Activated naive CD4-positive, alpha-beta T cell (primary cell): ENCODE measurements around the gene PPT1.
A peak's percentile ranks its signal among the peaks of the same experiment; 100 is the strongest.
"Not testable (repeated sequence)": the region's sequence is repeated elsewhere in the genome, so short reads cannot be mapped to it uniquely, and the experiment has no call there.

Source experiments
- DNase-seq, 4 experiments: peaks; one replicate each; lab custom pipeline; 2025; lab: John Stamatoyannopoulos, UW

The PPT1 gene

GRCh38 chr1:40057310-40058030 is 39.6 kb downstream of the PPT1 start:
- DNase-seq: no peak

GRCh38 chr1:40056519-40057309 is 40.3 kb downstream of the PPT1 start:
- DNase-seq: no peak

GRCh38 chr1:40053138-40053887 is 43.7 kb downstream of the PPT1 start:
- DNase-seq: no peak

GRCh38 chr1:40050863-40051262 is 46.2 kb downstream of the PPT1 start:
- no peak for DNase-seq

GRCh38 chr1:40049725-40050124 is 47.3 kb downstream of the PPT1 start:
- DNase-seq: no peak

- no peak for DNase-seq
Observed at GRCh38 chr1:40047769-40048168, 49.3 kb downstream of the PPT1 start.

GRCh38 chr1:40047276-40047675 is 49.8 kb downstream of the PPT1 start:
- no peak for DNase-seq

- no peak for DNase-seq
Observed at GRCh38 chr1:40045766-40046165, 51.3 kb downstream of the PPT1 start.

GRCh38 chr1:40045182-40045581 is 51.9 kb downstream of the PPT1 start:
- no peak for DNase-seq

- no peak for DNase-seq
Observed at GRCh38 chr1:40044110-40044509, 52.9 kb downstream of the PPT1 start.

GRCh38 chr1:40042341-40042740 is 54.7 kb downstream of the PPT1 start:
- DNase-seq: no peak

- DNase-seq: no peak
Observed at GRCh38 chr1:40041466-40041838, 55.6 kb downstream of the PPT1 start.

- DNase-seq: peak; percentile 97 to 100 (median 98)
Observed at GRCh38 chr1:40040511-40041465, 56.3 kb downstream of the PPT1 start, which contains the start of gene CAP1. Gene CAP1 (plus strand): TSS chr1:40040729. CDS start chr1:40059347, 18,618 bp downstream.

- peak; percentile 16 to 59 (median 43) for DNase-seq
Observed at GRCh38 chr1:40039757-40040510, 57.1 kb downstream of the PPT1 start.

GRCh38 chr1:40039245-40039756 is 57.8 kb downstream of the PPT1 start:
- no peak for DNase-seq

- no peak for DNase-seq
Observed at GRCh38 chr1:40038697-40039096, 58.4 kb downstream of the PPT1 start.

GRCh38 chr1:40037254-40037653 is 59.8 kb downstream of the PPT1 start:
- not testable (repeated sequence) for DNase-seq

GRCh38 chr1:40036574-40036973 is 60.5 kb downstream of the PPT1 start:
- DNase-seq: no peak

GRCh38 chr1:40034869-40035268 is 62.2 kb downstream of the PPT1 start:
- DNase-seq: no peak

- DNase-seq: peak in 2 of 4 experiments; percentile 10 to 25
Observed at GRCh38 chr1:40032240-40032891, 64.7 kb downstream of the PPT1 start.
